Kidney (tissue), 14 donors: ENCODE measurements around the gene PAQR7. TPM values are rescaled to one million over a fixed set of nuclear protein-coding genes. Genes with fewer than 3 reads are reported as not detected.

Experiments
- DNase-seq, 5 donors: peaks; one replicate each; pipeline ENCODE4 v3.0.0-alpha.2; 2013 to 2020
- FAIRE-seq: peaks from 2 replicates; lab custom pipeline; 2012; peaks lifted over from hg19 to GRCh38; lab: Jason Lieb, UNC
- H3K27ac ChIP-seq, 2 donors: one replicate each; pipeline ENCODE4 v1.7.0; 2013; ENCODE audit warnings: low read depth in 2 of 2, low read length in 2 of 2, inconsistent platforms in 1 of 2
- H3K27me3 ChIP-seq: one replicate; pipeline ENCODE4 v1.7.1; 2013; ENCODE audit warnings: low read length, inconsistent platforms; ENCODE audit not compliant: control insufficient read depth, insufficient read depth
- H3K36me3 ChIP-seq, 3 donors: one replicate each; pipeline versions ENCODE4 v1.7.0 to v1.7.1; 2013; ENCODE audit warnings: low read length in 3 of 3, control low read depth in 1 of 3, inconsistent platforms in 1 of 3; ENCODE audit not compliant: insufficient read depth in 3 of 3, control insufficient read depth in 2 of 3
- H3K4me1 ChIP-seq, 3 donors: one replicate each; pipeline versions ENCODE4 v1.7.0 to v1.7.1; 2013; ENCODE audit warnings: low read length in 3 of 3, inconsistent platforms in 1 of 3, low read depth in 1 of 3; ENCODE audit not compliant: control insufficient read depth in 2 of 3, insufficient read depth in 2 of 3
- H3K4me3 ChIP-seq, 3 donors: one replicate each; pipeline versions ENCODE4 v1.7.0 to v1.8.1; 2013; ENCODE audit warnings: low read length in 3 of 3, control low read depth in 1 of 3, inconsistent platforms in 1 of 3
- H3K9ac ChIP-seq, 3 donors: one replicate each; pipeline versions ENCODE4 v1.7.0 to v1.7.1; 2013; ENCODE audit warnings: low read length in 3 of 3, control low read depth in 1 of 3, inconsistent platforms in 1 of 3
- H3K9me3 ChIP-seq, 3 donors: one replicate each; pipeline versions ENCODE4 v1.7.0 to v1.7.1; 2013; ENCODE audit warnings: low read length in 3 of 3, control low read depth in 1 of 3, inconsistent platforms in 1 of 3; ENCODE audit not compliant: control insufficient read depth in 2 of 3, insufficient read depth in 1 of 3
- intact Hi-C: fragments of 100-400 bp; cut with DNase I; formaldehyde crosslinking; loops from one replicate; pipeline ENCODE4 v1.11.1; 2022
- polyA plus RNA-seq: library from polyadenylated mRNA; stranded (reverse); fragments of 350-450 nt; fragmentation: Illumina TruSeq; extraction: RNeasy Lipid Tissue Mini Kit (QIAGEN cat#74804); gene quantifications from one replicate; pipeline ENCODE4 v1.2.3, GENCODE V29; 2014; ENCODE audit warnings: low read depth, low replicate concordance; ENCODE audit not compliant: insufficient read depth
- total RNA-seq: library from RNA; stranded (reverse); fragmentation: NEBNext Ultra II Directional; extraction: Animal tissue kit (Norgen Biotek cat#: 25700); gene quantifications from one replicate; pipeline ENCODE4 v1.2.1, GENCODE V29; 2021
- TF ChIP-seq, protein P1 (sequence below): IDR thresholded peaks from 3 replicates; pipeline ENCODE4 v1.5.1; 2012; ENCODE audit warnings: mild to moderate bottlenecking, moderate library complexity, borderline replicate concordance; ENCODE audit not compliant: insufficient read depth; ENCODE audit errors: extremely low read depth
- donor health status: control.
- donor health status: control.
- donor health status: control.
- donor health status: control.
- donor health status: control.
- donor health status: DM: yes; HTN: yes; CAD: no.
- donor health status: Normal renal cell carcinoma (clear cell type).

The PAQR7 gene
- total and polyA plus RNA-seq, 2 donors from 2014 or later: 30.2 to 52.0 TPM

DNA sequence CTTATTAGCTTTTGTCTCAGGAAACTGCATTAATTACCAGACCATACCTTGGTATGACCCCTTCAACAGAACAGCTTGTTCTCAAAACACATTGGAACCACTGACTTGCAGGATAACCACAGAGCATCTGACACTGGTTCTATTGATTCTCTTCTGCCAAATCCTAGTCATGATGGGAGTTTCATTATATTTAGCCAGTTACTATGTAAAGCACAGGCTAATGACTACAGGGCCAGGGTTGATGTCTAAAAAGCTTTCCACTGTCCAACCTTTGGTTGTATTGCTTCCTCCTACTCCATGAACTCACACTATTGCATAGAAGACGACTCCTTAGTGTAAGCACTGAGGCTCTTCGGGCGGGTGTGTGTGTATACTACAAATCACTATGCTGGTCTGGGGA lies 27.0 kb upstream of the PAQR7 start:
- intact Hi-C loops: loop anchor here (5.0 kb wide), 1 partner anchor 95 kb away; the partner anchor contains the start of gene PAFAH2
- H3K9me3 ChIP-seq: no peaks in the 10 kb centered on the region
- FAIRE-seq (no peak), DNase-seq (no peak)
- H3K4me1 ChIP-seq: peaks cover 0 to 11% (median 6%) of the 10 kb centered on the region in 3 donors
- no peak overlapping the region for H3K9ac ChIP-seq
- no peak overlapping the region for H3K27ac ChIP-seq
- peak overlapping the region in 1 of 3 donors; percentile 4 for H3K4me3 ChIP-seq
- H3K27me3 ChIP-seq: no peaks in the 10 kb centered on the region
- peaks cover 0 to 15% (median 0%) of the 10 kb centered on the region in 3 donors for H3K36me3 ChIP-seq
- TF ChIP-seq, protein P1, sequence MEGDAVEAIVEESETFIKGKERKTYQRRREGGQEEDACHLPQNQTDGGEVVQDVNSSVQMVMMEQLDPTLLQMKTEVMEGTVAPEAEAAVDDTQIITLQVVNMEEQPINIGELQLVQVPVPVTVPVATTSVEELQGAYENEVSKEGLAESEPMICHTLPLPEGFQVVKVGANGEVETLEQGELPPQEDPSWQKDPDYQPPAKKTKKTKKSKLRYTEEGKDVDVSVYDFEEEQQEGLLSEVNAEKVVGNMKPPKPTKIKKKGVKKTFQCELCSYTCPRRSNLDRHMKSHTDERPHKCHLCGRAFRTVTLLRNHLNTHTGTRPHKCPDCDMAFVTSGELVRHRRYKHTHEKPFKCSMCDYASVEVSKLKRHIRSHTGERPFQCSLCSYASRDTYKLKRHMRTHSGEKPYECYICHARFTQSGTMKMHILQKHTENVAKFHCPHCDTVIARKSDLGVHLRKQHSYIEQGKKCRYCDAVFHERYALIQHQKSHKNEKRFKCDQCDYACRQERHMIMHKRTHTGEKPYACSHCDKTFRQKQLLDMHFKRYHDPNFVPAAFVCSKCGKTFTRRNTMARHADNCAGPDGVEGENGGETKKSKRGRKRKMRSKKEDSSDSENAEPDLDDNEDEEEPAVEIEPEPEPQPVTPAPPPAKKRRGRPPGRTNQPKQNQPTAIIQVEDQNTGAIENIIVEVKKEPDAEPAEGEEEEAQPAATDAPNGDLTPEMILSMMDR: no peak

DNA sequence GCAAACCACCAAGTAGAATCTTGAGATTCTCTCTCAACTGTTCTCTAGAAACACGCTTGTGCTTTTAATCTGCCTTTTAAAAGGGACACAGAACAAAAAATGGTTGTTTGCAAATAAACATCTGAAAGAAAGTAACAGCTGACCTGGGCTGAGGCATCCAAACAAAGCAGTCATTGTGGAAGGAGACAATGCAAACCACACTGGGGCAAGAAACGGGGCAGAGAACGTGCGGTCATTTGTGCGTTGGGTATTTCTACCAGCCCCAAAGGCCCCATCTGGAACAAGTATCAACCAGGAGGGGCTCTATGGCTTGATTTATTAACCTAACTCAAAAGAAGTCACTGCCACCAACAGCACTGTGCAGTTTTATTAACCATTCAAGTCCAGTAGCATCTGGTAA lies 24.7 kb upstream of the PAQR7 start:
- no peaks in the 10 kb centered on the region for H3K27me3 ChIP-seq
- no peak for FAIRE-seq
- TF ChIP-seq, protein P1: no peak
- H3K9me3 ChIP-seq: no peaks in the 10 kb centered on the region
- H3K4me3 ChIP-seq: no peak overlapping the region
- H3K36me3 ChIP-seq: peaks cover 0 to 17% (median 0%) of the 10 kb centered on the region in 3 donors
- no peak overlapping the region for H3K9ac ChIP-seq
- peak in 1 of 5 donors; percentile 3 for DNase-seq
- H3K4me1 ChIP-seq: peaks cover 0 to 6% (median 5%) of the 10 kb centered on the region in 3 donors
- intact Hi-C loops: loop anchor here (5.0 kb wide), 1 partner anchor 97 kb away; the partner anchor contains the start of gene PAFAH2
- no peak overlapping the region for H3K27ac ChIP-seq

DNA sequence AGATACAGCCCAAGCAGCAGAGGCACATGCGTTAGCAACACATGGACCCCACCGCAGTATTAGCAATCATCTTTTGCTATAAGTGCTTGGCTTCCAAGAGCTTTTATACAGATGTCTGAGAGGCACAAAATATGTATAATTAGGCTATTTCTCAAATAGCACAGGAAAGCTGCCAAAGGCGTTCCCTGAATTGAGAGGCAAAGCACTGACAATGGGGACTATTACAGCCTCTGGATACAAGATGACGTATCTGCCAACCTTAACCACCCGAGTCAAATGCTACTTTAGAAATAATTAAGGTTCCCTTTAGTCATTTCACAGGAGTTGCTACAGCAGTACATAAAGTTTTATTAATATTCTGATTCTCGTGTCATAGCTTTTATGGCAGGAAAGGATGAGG lies 24.3 kb upstream of the PAQR7 start:
- Histone ChIP-seq H3K9me3 (no peaks in the 10 kb centered on the region), H3K27ac (no peak overlapping the region), H3K9ac (no peak overlapping the region), H3K4me3 (no peak overlapping the region), H3K4me1 (peaks cover 0 to 6% (median 2%) of the 10 kb centered on the region in 3 donors), H3K27me3 (no peaks in the 10 kb centered on the region), H3K36me3 (peaks cover 0 to 17% (median 0%) of the 10 kb centered on the region in 3 donors)
- intact Hi-C loops: loop anchor here (5.0 kb wide), 1 partner anchor 98 kb away; the partner anchor contains the start of gene PAFAH2
- TF ChIP-seq, protein P1: no peak
- FAIRE-seq: no peak
- no peak for DNase-seq
